Cardiac muscle cell (in vitro differentiated cells and primary cell): ENCODE results near the gene YRDC. TPM values are rescaled to one million over a fixed set of nuclear protein-coding genes. Genes with fewer than 3 reads are reported as not detected.

ENCODE experiments used
- DNase-seq, 2 donors: peaks; one replicate each; pipeline versions ENCODE4 v3.0.0 to v3.0.0-alpha.2; 2010 to 2017; ENCODE audit warnings: low read depth in 1 of 2, low spot score in 1 of 2
- H3K27ac ChIP-seq: fragments of 200-600 bp; sonication (generic); 2 replicates; pipeline ENCODE4 v1.5.1; 2016
- H3K27me3 ChIP-seq: fragments of 200-600 bp; sonication (generic); 2 replicates; pipeline ENCODE4 v1.6.0; 2016; ENCODE audit warnings: control low read depth
- H3K36me3 ChIP-seq: fragments of 200-600 bp; sonication (generic); 2 replicates; pipeline ENCODE4 v1.5.1; 2016; ENCODE audit warnings: control low read depth
- H3K4me1 ChIP-seq: fragments of 200-600 bp; sonication (generic); 2 replicates; pipeline ENCODE4 v1.8.1; 2017; ENCODE audit warnings: low read depth, mild to moderate bottlenecking, mixed run types
- H3K4me3 ChIP-seq: fragments of 200-600 bp; sonication (generic); 2 replicates; pipeline ENCODE4 v1.5.1; 2016; ENCODE audit warnings: mild to moderate bottlenecking
- H3K9me3 ChIP-seq: fragments of 200-600 bp; sonication (generic); 2 replicates; pipeline ENCODE4 v1.5.1; 2017; ENCODE audit warnings: low read depth, mild to moderate bottlenecking, control low read depth
- CTCF ChIP-seq: IDR thresholded peaks from 2 replicates; pipeline ENCODE4 v1.5.1; 2012; ENCODE audit warnings: low read depth, mild to moderate bottlenecking, low read length
- polyA plus RNA-seq: library from polyadenylated mRNA; unstranded; fragments of >200 nt; fragmentation: Nextera tagmentation; extraction: Ambion mirVana; gene quantifications from 2 replicates; pipeline ENCODE4 v1.2.1, GENCODE V29; 2016
- total RNA-seq: library from RNA; depleted of rRNA; stranded (reverse); fragments of >200 nt; gene quantifications from 2 replicates; pipeline ENCODE4 v1.2.3, GENCODE V29; 2016

The YRDC gene
- total and polyA plus RNA-seq, 2 experiments from 2014 or later = 9.7 to 22.2 TPM

- DNase-seq = peak; percentile 76 to 79
- TF ChIP-seq CTCF = no peak
- H3K27ac ChIP-seq = no peak overlapping the region
- no peaks in the 10 kb centered on the region for H3K36me3 ChIP-seq
- peaks cover 47% of the 10 kb centered on the region for H3K27me3 ChIP-seq
- no peaks in the 10 kb centered on the region for H3K9me3 ChIP-seq
- no peaks in the 10 kb centered on the region for H3K4me1 ChIP-seq
- no peak overlapping the region for H3K4me3 ChIP-seq
Measured at GRCh38 chr1:37795340-37796125, 12.5 kb downstream of the YRDC start.

GRCh38 chr1:37794372-37795339, 13.4 kb downstream of the YRDC start:
- no peak for DNase-seq
- no peak overlapping the region for H3K27ac ChIP-seq

DNA sequence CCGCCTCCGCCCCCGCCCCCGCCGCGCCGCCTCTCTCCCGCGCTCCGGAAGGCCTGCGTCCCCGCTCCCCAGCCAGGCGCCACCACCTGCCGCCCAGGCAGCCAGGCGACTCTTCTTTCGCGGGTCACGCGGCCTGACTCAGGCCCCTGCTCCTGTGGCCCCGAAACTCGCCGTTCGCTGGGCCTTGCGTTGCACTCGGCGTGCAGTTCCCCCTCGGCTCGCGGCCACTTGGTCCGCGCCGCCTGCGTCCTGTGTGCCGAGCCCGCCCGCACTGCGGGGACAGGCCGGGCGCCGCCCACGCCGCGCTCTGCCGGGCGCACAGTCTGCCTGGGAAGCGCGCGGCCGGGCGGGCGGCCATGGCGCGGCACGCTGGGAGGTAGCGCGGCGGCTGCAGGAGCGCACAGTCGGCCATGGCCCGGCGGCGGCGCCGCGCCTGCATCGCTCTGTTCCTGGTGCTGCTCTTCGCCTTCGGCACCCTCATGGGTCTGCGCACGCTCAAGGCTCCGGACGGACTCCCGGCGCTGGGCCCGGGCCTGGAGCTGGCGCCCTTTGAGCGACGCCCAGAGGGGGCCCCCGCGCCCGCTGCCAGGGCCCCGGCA, 14.1 kb downstream of the YRDC start, which contains the start of gene MANEAL:
Gene MANEAL, plus strand, starts transcription at position 75 of the 599 bp plus-strand sequence. Its CDS starts 336 bp downstream, at position 411.
- no peak for TF ChIP-seq CTCF
- Histone ChIP-seq H3K27ac (no peak within 1 kb of the TSS), H3K4me1 (no peaks in the 10 kb centered on the region), H3K27me3 (peaks cover 55% of the 10 kb centered on the region), H3K4me3 (peak within 1 kb of the TSS; percentile 50), H3K36me3 (no peaks in the 10 kb centered on the region), H3K9me3 (no peaks in the 10 kb centered on the region)
- peak; percentile 68 to 88 for DNase-seq

More at GRCh38 chr1:37794372-37795339, 13.4 kb downstream of the YRDC start:
- Histone ChIP-seq H3K9me3 (no peaks in the 10 kb centered on the region), H3K4me1 (no peaks in the 10 kb centered on the region), H3K36me3 (no peaks in the 10 kb centered on the region), H3K4me3 (peak overlapping the region; percentile 50), H3K27me3 (peaks cover 55% of the 10 kb centered on the region)
- no peak for TF ChIP-seq CTCF

GRCh38 chr1:37792943-37793686, 14.9 kb downstream of the YRDC start:
- Histone ChIP-seq H3K9me3 (no peaks in the 10 kb centered on the region), H3K27ac (no peak overlapping the region), H3K4me1 (no peaks in the 10 kb centered on the region), H3K4me3 (peak overlapping the region; percentile 50), H3K36me3 (no peaks in the 10 kb centered on the region), H3K27me3 (peaks cover 59% of the 10 kb centered on the region)
- DNase-seq = no peak
- no peak for TF ChIP-seq CTCF

DNA sequence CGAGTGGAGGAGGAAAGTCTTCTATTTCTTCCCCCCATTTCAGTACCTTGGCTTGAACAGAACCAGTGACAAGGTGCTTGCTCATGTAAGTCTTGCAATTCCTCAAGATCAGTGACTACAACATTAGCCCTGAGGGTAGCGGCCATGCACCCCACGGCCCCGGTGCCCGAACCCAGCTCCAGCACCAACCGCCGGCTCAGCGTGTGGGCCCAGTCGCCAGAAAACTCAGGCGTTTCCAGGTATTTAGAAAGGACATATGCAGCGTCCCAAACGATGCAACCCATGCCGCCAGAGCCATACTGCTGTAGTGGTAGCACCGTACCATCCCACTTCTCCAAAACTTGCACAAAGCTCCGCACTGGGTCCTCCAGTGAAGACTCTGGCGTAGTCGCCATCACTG, 25.5 kb downstream of the YRDC start:
- no peaks in the 10 kb centered on the region for H3K4me1 ChIP-seq
- H3K27ac ChIP-seq = no peak overlapping the region
- no peaks in the 10 kb centered on the region for H3K9me3 ChIP-seq
- H3K4me3 ChIP-seq = no peak overlapping the region
- no peaks in the 10 kb centered on the region for H3K36me3 ChIP-seq
- TF ChIP-seq CTCF = no peak
- H3K27me3 ChIP-seq = peaks cover 34% of the 10 kb centered on the region
- no peak for DNase-seq
